HFF-Myc (cell line): ENCODE results near the gene EPHA8.

Experiments used
- DNase-seq: peaks from one replicate; pipeline ENCODE4 v3.0.0-alpha.2; 2011; ENCODE audit warnings: low read depth; ENCODE audit errors: extremely low read depth
- H3K4me3 ChIP-seq: replicated peaks from 2 replicates; pipeline ENCODE4 v1.5.1; 2011; ENCODE audit warnings: low read depth, mild to moderate bottlenecking, control low read depth, low read length
- TF ChIP-seq, protein P1 (sequence below): IDR thresholded peaks from 2 replicates; pipeline ENCODE4 v1.5.1; 2012; ENCODE audit warnings: mild to moderate bottlenecking, low read depth, low read length, control low read depth; ENCODE audit errors: missing control alignments

The EPHA8 gene

DNA sequence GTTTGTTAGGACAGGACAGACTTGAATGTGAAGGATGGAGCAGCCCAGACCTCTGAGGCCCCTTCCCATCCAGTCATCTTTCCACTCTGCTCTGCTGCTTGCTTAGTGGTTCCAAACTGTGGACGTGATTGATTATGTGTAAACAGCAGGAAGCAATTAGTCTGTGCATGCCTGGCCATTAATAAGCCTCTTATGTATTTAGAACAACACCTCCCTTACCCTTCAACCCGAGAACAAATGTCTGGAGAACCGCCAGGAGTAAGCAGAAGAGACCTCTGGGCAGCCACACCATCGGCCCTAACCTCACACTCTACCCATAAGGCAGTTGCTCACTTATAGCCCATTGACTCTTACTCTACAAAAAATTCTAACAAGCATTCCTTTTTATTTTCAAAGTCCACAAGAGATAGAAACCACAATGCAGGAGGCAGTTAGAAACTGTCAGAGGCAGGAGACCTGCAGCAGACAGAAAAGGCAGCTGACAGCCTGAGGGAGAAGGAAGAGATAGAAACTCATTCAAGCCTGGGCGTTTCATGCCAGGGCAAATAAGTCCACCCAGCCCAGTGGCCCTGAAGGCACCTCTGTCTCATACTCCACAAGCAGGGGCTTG lies 5.8 kb upstream of the EPHA8 start:
- H3K4me3 ChIP-seq, result no peak overlapping the region
- TF ChIP-seq, protein P1, sequence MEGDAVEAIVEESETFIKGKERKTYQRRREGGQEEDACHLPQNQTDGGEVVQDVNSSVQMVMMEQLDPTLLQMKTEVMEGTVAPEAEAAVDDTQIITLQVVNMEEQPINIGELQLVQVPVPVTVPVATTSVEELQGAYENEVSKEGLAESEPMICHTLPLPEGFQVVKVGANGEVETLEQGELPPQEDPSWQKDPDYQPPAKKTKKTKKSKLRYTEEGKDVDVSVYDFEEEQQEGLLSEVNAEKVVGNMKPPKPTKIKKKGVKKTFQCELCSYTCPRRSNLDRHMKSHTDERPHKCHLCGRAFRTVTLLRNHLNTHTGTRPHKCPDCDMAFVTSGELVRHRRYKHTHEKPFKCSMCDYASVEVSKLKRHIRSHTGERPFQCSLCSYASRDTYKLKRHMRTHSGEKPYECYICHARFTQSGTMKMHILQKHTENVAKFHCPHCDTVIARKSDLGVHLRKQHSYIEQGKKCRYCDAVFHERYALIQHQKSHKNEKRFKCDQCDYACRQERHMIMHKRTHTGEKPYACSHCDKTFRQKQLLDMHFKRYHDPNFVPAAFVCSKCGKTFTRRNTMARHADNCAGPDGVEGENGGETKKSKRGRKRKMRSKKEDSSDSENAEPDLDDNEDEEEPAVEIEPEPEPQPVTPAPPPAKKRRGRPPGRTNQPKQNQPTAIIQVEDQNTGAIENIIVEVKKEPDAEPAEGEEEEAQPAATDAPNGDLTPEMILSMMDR, result no peak
- peak; percentile 19 for DNase-seq

DNA sequence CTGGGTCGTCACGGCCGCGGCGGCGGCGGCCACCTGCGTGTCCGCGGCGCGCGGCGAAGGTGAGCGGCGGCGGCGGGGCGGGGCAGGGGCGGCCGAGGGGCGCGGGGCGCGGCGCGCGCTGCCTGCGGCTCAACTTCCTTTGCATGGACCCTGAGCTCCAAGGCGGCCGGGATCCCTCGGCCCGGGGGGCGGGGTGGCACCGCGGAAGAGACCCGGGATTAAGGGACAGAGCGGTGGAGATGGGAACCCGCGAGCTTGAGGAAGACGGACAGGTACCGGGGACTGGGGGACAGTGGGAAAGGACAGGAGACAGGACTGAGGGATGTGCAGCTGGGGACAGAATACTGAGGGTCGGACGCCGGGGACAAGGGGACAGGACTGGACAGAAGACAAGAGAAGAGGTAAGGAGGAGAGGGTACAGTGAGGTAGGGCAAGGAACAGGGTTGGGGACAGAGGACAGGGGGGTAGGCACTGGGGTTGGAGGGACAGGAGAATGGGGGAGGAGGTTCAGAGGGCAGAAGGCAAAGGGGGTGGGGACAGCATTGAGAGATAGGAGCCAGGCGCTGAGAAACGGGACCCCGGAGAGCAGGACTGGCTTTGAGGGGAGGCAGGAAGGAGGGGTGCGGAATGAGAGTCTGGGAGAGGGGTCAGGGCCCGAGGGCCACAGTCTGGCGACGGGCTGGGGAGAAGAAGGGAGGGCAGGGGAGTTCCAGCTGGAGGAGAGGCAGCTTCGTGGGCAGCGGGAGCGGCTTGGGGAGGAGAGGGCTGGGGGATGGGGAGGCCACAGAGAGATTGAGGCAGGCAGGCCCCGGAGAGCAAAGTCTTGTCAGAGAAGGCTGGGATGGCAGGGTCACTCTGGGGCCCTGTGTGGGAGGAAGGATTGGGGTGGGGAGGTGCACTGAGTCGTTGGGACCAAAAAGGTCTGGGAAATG lies 648 bp downstream of the EPHA8 start:
- TF ChIP-seq, protein P1, result no peak

DNA sequence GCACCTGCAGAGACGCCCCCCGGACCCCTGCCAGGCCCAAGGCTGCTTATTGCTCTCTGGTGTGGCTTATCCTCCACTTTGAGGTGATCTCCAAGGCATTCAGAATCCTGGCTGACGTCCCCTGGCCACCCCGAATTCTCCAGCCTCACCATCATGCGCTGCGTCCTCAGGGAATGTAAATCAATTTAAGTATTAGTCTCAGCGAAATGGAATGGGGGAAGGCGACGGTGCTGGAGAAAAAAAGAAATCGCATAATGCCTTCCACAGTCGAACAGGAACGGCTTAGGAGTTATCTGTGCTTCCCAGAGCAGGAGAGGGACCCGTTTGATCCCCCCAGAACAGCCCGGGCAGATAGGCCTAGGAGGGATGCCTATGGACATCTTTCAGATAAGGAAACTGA lies 2.9 kb downstream of the EPHA8 start:
- DNase-seq, result no peak
- TF ChIP-seq, protein P1, result no peak
- H3K4me3 ChIP-seq, result no peak overlapping the region

More for the DNA sequence above, 648 bp downstream of the EPHA8 start:
- DNase-seq, result no peak
- no peak overlapping the region for H3K4me3 ChIP-seq

DNA sequence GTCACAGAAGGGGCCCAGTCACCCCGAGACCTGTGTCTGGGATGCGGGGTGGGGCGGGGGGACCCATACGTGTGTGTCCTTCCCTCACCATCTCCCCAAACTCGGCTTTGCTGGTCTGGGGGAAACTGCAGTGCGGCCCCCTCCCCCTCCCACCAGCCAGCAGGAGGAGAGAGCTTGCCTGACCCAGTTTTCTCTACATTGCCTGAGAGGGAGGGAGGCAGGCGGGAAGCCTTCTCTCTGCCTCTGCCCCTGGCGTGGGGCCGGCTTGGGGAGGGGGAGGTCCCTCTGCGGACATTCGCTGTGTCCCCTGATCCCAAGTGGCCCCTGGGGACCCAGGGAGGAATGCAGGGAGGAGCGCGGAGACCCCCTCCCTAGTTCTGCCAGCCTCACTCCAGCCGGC lies 3.9 kb downstream of the EPHA8 start:
- no peak for DNase-seq
- TF ChIP-seq, protein P1, result no peak
- no peak overlapping the region for H3K4me3 ChIP-seq

DNA sequence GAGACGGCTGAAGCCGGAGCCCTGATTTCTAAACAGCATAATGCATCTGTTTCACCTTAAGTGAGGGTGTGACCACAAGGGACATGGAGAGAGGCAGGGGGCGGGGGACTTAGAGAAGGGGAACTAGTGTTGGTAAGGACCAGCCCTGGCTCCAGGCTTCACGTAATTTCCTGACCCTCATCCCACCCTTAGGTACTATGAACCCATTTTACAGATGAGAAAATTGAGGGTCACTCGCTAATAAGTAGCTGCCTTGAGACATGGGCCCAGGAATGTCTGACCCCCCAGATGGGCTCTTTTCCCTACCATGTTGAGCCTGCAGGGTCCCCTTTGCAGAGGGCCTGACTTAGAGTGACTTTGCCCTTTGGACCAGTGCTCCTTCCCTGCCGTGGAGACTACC lies 4.7 kb downstream of the EPHA8 start:
- DNase-seq, result no peak
- TF ChIP-seq, protein P1, result no peak
- no peak overlapping the region for H3K4me3 ChIP-seq

DNA sequence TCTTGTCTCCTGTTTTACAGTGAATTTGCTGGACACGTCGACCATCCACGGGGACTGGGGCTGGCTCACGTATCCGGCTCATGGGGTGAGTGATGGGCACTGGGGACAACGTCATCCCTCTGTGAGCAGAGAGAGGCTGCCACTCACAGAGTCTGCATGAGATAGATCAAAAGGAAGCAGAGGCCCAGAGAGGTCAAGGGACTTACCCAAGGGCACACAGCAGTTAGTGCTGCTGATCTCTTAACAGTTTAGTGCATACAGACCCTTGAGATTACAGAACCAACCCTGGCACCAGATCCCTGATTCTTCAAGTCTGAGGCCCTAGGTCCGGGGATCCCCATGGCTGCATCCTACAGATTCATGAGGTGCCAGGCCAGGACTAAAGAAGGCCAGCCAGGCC lies 6.0 kb downstream of the EPHA8 start:
- no peak for DNase-seq
- no peak overlapping the region for H3K4me3 ChIP-seq
- TF ChIP-seq, protein P1, result no peak
